Loucy (cell line): ENCODE measurements around the gene OR13J1.
"Not testable (repeated sequence)": the region's sequence is repeated elsewhere in the genome, so short reads cannot be mapped to it uniquely, and the experiment has no call there.

Experiments
- H2AFZ ChIP-seq: fragments of 200-600 bp; sonication (generic); 2 replicates; pipeline ENCODE4 v1.6.0; 2016; ENCODE audit warnings: antibody characterized with exemption, mild to moderate bottlenecking, low read length, moderate library complexity
- H3F3A ChIP-seq: fragments of 200-600 bp; 2 replicates; pipeline ENCODE4 v1.6.0; 2016; ENCODE audit warnings: antibody characterized with exemption, low read depth, mild to moderate bottlenecking
- H3K27me3 ChIP-seq: fragments of 200-600 bp; sonication (generic); 2 replicates; pipeline ENCODE4 v1.6.1; 2014; ENCODE audit warnings: low read length, mild to moderate bottlenecking; ENCODE audit not compliant: insufficient read depth, poor library complexity, severe bottlenecking
- H3K36me3 ChIP-seq: fragments of 200-600 bp; sonication (generic); 2 replicates; pipeline ENCODE4 v1.6.1; 2016; ENCODE audit warnings: low read length; ENCODE audit not compliant: insufficient read depth
- H3K4me1 ChIP-seq: fragments of 200-600 bp; sonication (generic); 2 replicates; pipeline ENCODE4 v1.5.1; 2014; ENCODE audit warnings: low read length, mild to moderate bottlenecking; ENCODE audit not compliant: insufficient read depth, poor library complexity, severe bottlenecking
- H3K4me2 ChIP-seq: fragments of 200-600 bp; sonication (generic); 2 replicates; pipeline ENCODE4 v1.6.0; 2014; ENCODE audit warnings: antibody characterized with exemption, low read length, low read depth, mild to moderate bottlenecking; ENCODE audit not compliant: poor library complexity, severe bottlenecking
- H3K4me3 ChIP-seq: fragments of 200-600 bp; sonication (generic); 2 replicates; pipeline ENCODE4 v1.5.1; 2014; ENCODE audit warnings: low read length, mild to moderate bottlenecking, mixed read lengths; ENCODE audit not compliant: poor library complexity, severe bottlenecking
- H3K79me2 ChIP-seq: fragments of 200-600 bp; sonication (generic); 2 replicates; pipeline ENCODE4 v1.6.1; 2014; ENCODE audit warnings: low read length; ENCODE audit not compliant: insufficient read depth
- H3K9ac ChIP-seq: fragments of 200-600 bp; sonication (generic); 2 replicates; pipeline ENCODE4 v1.6.0; 2014; ENCODE audit warnings: mild to moderate bottlenecking, low read depth, low read length, moderate library complexity; ENCODE audit not compliant: poor library complexity, severe bottlenecking
- H3K9me2 ChIP-seq: fragments of 200-600 bp; sonication (generic); replicated peaks from 2 replicates; pipeline ENCODE4 v1.6.1; 2016; ENCODE audit warnings: low read depth, low read length, mixed read lengths
- H3K9me3 ChIP-seq: fragments of 200-600 bp; sonication (generic); 2 replicates; pipeline ENCODE4 v1.6.1; 2014; ENCODE audit warnings: mild to moderate bottlenecking, antibody characterized with exemption, low read length, low read depth; ENCODE audit not compliant: insufficient read depth
- H4K20me1 ChIP-seq: fragments of 200-600 bp; sonication (generic); 2 replicates; pipeline ENCODE4 v1.6.0; 2014; ENCODE audit warnings: antibody characterized with exemption, low read length, mild to moderate bottlenecking; ENCODE audit not compliant: insufficient read depth, poor library complexity, severe bottlenecking
- EZH2phosphoT487 ChIP-seq: fragments of 200-600 bp; IDR thresholded peaks from 2 replicates; pipeline ENCODE4 v1.6.1; 2018; ENCODE audit warnings: antibody characterized with exemption, mild to moderate bottlenecking, moderate library complexity, borderline replicate concordance
- TF ChIP-seq, protein P1 (sequence below): fragments of 200-600 bp; sonication (generic); conservative IDR thresholded peaks from 2 replicates; pipeline ENCODE4 v1.5.1; 2014; ENCODE audit warnings: mild to moderate bottlenecking, antibody characterized with exemption, low read length

The OR13J1 gene

DNA sequence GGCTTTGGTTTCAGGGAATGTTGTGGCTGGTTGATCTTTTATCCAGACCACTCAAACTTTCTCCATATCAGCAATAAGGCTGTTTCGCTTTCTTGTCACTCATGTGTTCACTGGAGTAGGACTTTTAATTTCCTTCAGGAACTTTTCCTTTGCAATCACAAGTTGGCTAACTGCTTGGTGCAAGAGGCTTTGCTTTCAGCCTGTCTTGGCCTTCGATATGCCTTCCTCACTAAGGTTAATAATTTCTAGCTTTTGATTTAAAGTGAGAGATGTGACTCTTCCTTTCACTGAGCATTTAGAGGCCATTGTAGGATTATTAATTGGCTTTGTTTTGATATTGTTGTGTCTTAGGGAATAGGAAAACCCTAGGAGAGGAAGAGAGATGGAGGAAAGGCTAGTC is 28.8 kb upstream of the OR13J1 start:
- Histone ChIP-seq H3K79me2 (no peaks in the 10 kb centered on the region), H3K4me3 (no peak overlapping the region), H3K4me1 (no peaks in the 10 kb centered on the region), H3K9me3 (no peaks in the 10 kb centered on the region), H2AFZ (no peak overlapping the region), H3K27me3 (no peaks in the 10 kb centered on the region), H3F3A (no peaks in the 10 kb centered on the region), H4K20me1 (no peaks in the 10 kb centered on the region), H3K9me2 (no peaks in the 10 kb centered on the region), H3K36me3 (no peaks in the 10 kb centered on the region), H3K9ac (no peak overlapping the region), H3K4me2 (no peak overlapping the region)
- TF ChIP-seq EZH2phosphoT487 = no peak
- TF ChIP-seq, protein P1, sequence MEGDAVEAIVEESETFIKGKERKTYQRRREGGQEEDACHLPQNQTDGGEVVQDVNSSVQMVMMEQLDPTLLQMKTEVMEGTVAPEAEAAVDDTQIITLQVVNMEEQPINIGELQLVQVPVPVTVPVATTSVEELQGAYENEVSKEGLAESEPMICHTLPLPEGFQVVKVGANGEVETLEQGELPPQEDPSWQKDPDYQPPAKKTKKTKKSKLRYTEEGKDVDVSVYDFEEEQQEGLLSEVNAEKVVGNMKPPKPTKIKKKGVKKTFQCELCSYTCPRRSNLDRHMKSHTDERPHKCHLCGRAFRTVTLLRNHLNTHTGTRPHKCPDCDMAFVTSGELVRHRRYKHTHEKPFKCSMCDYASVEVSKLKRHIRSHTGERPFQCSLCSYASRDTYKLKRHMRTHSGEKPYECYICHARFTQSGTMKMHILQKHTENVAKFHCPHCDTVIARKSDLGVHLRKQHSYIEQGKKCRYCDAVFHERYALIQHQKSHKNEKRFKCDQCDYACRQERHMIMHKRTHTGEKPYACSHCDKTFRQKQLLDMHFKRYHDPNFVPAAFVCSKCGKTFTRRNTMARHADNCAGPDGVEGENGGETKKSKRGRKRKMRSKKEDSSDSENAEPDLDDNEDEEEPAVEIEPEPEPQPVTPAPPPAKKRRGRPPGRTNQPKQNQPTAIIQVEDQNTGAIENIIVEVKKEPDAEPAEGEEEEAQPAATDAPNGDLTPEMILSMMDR = no peak

- Histone ChIP-seq H3K36me3 (no peaks in the 10 kb centered on the region), H3K9me2 (no peaks in the 10 kb centered on the region), H3K4me3 (no peak overlapping the region), H3K9me3 (no peaks in the 10 kb centered on the region), H3F3A (no peaks in the 10 kb centered on the region), H2AFZ (no peak overlapping the region), H3K4me1 (no peaks in the 10 kb centered on the region), H3K27me3 (no peaks in the 10 kb centered on the region), H3K79me2 (no peaks in the 10 kb centered on the region), H3K4me2 (no peak overlapping the region), H3K9ac (no peak overlapping the region), H4K20me1 (no peaks in the 10 kb centered on the region)
- TF ChIP-seq EZH2phosphoT487 = no peak
- TF ChIP-seq, protein P1 = no peak
Measured at GRCh38 chr9:35898337-35898736, 28.1 kb upstream of the OR13J1 start.

- H3K9me2 ChIP-seq, H3F3A ChIP-seq, H3K27me3 ChIP-seq, H4K20me1 ChIP-seq, H3K9ac ChIP-seq, H3K4me2 ChIP-seq, H3K4me1 ChIP-seq, H2AFZ ChIP-seq, H3K79me2 ChIP-seq, H3K9me3 ChIP-seq, H3K36me3 ChIP-seq, H3K4me3 ChIP-seq: not testable (repeated sequence)
Measured at GRCh38 chr9:35897376-35898099, 27.3 kb upstream of the OR13J1 start.

DNA sequence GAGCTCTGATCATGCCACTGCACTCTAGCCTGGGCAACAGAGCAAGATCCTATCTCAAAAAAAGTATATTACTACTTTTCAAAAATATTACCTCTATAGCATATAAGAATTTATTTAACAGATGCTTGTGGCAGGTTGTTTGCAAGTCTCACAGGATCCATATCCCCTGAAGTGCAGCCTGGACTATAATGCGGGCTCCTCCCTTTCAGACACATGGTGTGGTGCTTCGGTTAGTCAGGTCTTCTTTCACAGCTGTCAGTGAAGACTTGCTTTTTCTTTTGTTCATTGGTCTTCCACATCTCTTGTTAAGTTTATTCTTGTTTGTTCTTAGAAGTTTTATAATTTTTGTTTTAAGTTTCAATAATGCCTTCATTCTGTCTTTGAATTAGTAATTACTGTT is 26.4 kb upstream of the OR13J1 start:
- H2AFZ ChIP-seq = no peak overlapping the region

More for the DNA sequence above, 26.4 kb upstream of the OR13J1 start:
- H3K4me1 ChIP-seq = no peaks in the 10 kb centered on the region
- no peaks in the 10 kb centered on the region for H3K79me2 ChIP-seq
- H3K4me3 ChIP-seq = no peak overlapping the region
- no peaks in the 10 kb centered on the region for H3F3A ChIP-seq
- no peak overlapping the region for H3K4me2 ChIP-seq
- H3K36me3 ChIP-seq = no peaks in the 10 kb centered on the region
- H3K9me3 ChIP-seq = no peaks in the 10 kb centered on the region
- no peaks in the 10 kb centered on the region for H3K27me3 ChIP-seq
- TF ChIP-seq, protein P1 = no peak
- no peak for TF ChIP-seq EZH2phosphoT487
- no peaks in the 10 kb centered on the region for H3K9me2 ChIP-seq
- no peaks in the 10 kb centered on the region for H4K20me1 ChIP-seq
- no peak overlapping the region for H3K9ac ChIP-seq
